Measurements from ENCODE around the gene NTNG2.
A peak's percentile ranks its signal among the peaks of the same experiment; 100 is the strongest.

NTNG2 gene

GRCh38 chr9:132214027-132214622 lies 52.3 kb downstream of the NTNG2 start (continued):
- TF ChIP-seq, protein P1, sequence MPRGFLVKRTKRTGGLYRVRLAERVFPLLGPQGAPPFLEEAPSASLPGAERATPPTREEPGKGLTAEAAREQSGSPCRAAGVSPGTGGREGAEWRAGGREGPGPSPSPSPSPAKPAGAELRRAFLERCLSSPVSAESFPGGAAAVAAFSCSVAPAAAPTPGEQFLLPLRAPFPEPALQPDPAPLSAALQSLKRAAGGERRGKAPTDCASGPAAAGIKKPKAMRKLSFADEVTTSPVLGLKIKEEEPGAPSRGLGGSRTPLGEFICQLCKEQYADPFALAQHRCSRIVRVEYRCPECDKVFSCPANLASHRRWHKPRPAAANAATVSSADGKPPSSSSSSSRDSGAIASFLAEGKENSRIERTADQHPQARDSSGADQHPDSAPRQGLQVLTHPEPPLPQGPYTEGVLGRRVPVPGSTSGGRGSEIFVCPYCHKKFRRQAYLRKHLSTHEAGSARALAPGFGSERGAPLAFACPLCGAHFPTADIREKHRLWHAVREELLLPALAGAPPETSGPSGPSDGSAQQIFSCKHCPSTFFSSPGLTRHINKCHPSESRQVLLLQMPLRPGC (tag by site-specific recombination; IDR thresholded peaks at IDR 0.05) = peak; percentile 91
- TF ChIP-seq ELK4 (IDR thresholded peaks at IDR 0.05; ENCODE audit: borderline replicate concordance, low read depth, low read length) (no peak), ZXDB (tag by site-specific recombination; IDR thresholded peaks at IDR 0.05) (peak; percentile 91), ZFP3 (tag by site-specific recombination; IDR thresholded peaks at IDR 0.05; ENCODE audit: low read depth) (no peak), ZNF248 (tag by site-specific recombination; IDR thresholded peaks at IDR 0.05) (no peak), ZNF777 (tag by site-specific recombination; IDR thresholded peaks at IDR 0.05; ENCODE audit: borderline replicate concordance) (no peak), ZNF335 (tag by site-specific recombination; conservative IDR thresholded peaks at IDR 0.05) (peak; percentile 97), ZBTB48 (tag by site-specific recombination; IDR thresholded peaks at IDR 0.05) (peak; percentile 89), ZNF202 (tag by site-specific recombination; IDR thresholded peaks at IDR 0.05; ENCODE audit: borderline replicate concordance) (no peak), HOXD13 (CRISPR knock-in tag; IDR thresholded peaks at IDR 0.05; ENCODE audit: borderline replicate concordance) (0 out of 2 replicates have a peak, but pooled peaks have one; percentile 23), MYNN (tag by site-specific recombination; IDR thresholded peaks at IDR 0.05; ENCODE audit: borderline replicate concordance) (no peak), ZNF664 (tag by site-specific recombination; IDR thresholded peaks at IDR 0.05) (no peak), ZEB2 (tag by site-specific recombination; IDR thresholded peaks at IDR 0.05) (peak; percentile 95), PRDM6 (tag by site-specific recombination; IDR thresholded peaks at IDR 0.05) (no peak), ZNF114 (tag by site-specific recombination; IDR thresholded peaks at IDR 0.05) (no peak), ZNF776 (tag by site-specific recombination; IDR thresholded peaks at IDR 0.05; ENCODE audit: borderline replicate concordance) (no peak), ZNF157 (tag by site-specific recombination; IDR thresholded peaks at IDR 0.05) (no peak), ZBTB6 (tag by site-specific recombination; IDR thresholded peaks at IDR 0.05) (peak; percentile 99), ZNF112 (tag by site-specific recombination; IDR thresholded peaks at IDR 0.05) (no peak), ZNF366 (tag by site-specific recombination; conservative IDR thresholded peaks at IDR 0.05) (peak; percentile 95), ZNF426 (tag by site-specific recombination; IDR thresholded peaks at IDR 0.05) (no peak), ZNF311 (tag by site-specific recombination; IDR thresholded peaks at IDR 0.05; ENCODE audit: borderline replicate concordance) (no peak), ZNF747 (tag by site-specific recombination; IDR thresholded peaks at IDR 0.05) (no peak), ZBTB1 (tag by site-specific recombination; IDR thresholded peaks at IDR 0.05) (no peak), ZNF266 (tag by site-specific recombination; IDR thresholded peaks at IDR 0.05; ENCODE audit: low read depth) (no peak), ZNF169 (tag by site-specific recombination; IDR thresholded peaks at IDR 0.05) (no peak)
- TF ChIP-seq, protein P2, sequence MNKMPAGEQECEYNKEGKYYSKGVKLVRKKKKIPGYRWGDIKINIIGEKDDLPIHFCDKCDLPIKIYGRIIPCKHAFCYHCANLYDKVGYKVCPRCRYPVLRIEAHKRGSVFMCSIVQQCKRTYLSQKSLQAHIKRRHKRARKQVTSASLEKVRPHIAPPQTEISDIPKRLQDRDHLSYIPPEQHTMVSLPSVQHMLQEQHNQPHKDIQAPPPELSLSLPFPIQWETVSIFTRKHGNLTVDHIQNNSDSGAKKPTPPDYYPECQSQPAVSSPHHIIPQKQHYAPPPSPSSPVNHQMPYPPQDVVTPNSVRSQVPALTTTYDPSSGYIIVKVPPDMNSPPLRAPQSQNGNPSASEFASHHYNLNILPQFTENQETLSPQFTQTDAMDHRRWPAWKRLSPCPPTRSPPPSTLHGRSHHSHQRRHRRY (tag by site-specific recombination; IDR thresholded peaks at IDR 0.05) = no peak
- TF ChIP-seq, protein P3, sequence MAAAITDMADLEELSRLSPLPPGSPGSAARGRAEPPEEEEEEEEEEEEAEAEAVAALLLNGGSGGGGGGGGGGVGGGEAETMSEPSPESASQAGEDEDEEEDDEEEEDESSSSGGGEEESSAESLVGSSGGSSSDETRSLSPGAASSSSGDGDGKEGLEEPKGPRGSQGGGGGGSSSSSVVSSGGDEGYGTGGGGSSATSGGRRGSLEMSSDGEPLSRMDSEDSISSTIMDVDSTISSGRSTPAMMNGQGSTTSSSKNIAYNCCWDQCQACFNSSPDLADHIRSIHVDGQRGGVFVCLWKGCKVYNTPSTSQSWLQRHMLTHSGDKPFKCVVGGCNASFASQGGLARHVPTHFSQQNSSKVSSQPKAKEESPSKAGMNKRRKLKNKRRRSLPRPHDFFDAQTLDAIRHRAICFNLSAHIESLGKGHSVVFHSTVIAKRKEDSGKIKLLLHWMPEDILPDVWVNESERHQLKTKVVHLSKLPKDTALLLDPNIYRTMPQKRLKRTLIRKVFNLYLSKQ (tag by site-specific recombination; IDR thresholded peaks at IDR 0.05; ENCODE audit: borderline replicate concordance) = no peak
- TF ChIP-seq, protein P4, sequence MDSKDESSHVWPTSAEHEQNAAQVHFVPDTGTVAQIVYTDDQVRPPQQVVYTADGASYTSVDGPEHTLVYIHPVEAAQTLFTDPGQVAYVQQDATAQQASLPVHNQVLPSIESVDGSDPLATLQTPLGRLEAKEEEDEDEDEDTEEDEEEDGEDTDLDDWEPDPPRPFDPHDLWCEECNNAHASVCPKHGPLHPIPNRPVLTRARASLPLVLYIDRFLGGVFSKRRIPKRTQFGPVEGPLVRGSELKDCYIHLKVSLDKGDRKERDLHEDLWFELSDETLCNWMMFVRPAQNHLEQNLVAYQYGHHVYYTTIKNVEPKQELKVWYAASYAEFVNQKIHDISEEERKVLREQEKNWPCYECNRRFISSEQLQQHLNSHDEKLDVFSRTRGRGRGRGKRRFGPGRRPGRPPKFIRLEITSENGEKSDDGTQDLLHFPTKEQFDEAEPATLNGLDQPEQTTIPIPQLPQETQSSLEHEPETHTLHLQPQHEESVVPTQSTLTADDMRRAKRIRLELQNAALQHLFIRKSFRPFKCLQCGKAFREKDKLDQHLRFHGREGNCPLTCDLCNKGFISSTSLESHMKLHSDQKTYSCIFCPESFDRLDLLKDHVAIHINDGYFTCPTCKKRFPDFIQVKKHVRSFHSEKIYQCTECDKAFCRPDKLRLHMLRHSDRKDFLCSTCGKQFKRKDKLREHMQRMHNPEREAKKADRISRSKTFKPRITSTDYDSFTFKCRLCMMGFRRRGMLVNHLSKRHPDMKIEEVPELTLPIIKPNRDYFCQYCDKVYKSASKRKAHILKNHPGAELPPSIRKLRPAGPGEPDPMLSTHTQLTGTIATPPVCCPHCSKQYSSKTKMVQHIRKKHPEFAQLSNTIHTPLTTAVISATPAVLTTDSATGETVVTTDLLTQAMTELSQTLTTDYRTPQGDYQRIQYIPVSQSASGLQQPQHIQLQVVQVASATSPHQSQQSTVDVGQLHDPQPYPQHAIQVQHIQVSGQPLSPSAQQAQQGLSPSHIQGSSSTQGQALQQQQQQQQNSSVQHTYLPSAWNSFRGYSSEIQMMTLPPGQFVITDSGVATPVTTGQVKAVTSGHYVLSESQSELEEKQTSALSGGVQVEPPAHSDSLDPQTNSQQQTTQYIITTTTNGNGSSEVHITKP (tag by site-specific recombination; IDR thresholded peaks at IDR 0.05) = peak; percentile 90; the same call in 1 of the 2 replicates
